ENCODE results near the gene PARVB.
"Not testable (repeated sequence)": the region's sequence is repeated elsewhere in the genome, so short reads cannot be mapped to it uniquely, and the experiment has no call there.

Gene PARVB

GRCh38 chr22:44055805-44056204, 31.7 kb downstream of the PARVB start:
- H2BK15ac ChIP-seq (ENCODE audit: low read length): no peak overlapping the region
- H4K8ac ChIP-seq (ENCODE audit: low read depth, low read length): no peak overlapping the region
- H3K23ac ChIP-seq (ENCODE audit: low read depth, low read length, poor library complexity): no peak overlapping the region
- WGBS, 2 donors (ENCODE audit: extremely low coverage in 2 of 2, insufficient read length in 2 of 2, insufficient replicate concordance in 1 of 2): no CpG with 5 or more reads among the region's 16 CpGs
- H3K9me3 ChIP-seq (replicated peaks in 1 of 2; ENCODE audit: control insufficient read depth in 2 of 2, insufficient read depth in 1 of 2, low read depth in 1 of 2, low read length in 2 of 2): no peaks in the 10 kb centered on the region
- peaks cover 2% of the 10 kb centered on the region for H3K79me1 ChIP-seq (ENCODE audit: low read depth, low read length)
- no peak overlapping the region for H3K14ac ChIP-seq (ENCODE audit: low read length)
- no peak overlapping the region for H3K9ac ChIP-seq (ENCODE audit: low read depth, low read length, poor library complexity)
- no peaks in the 10 kb centered on the region for H3K36me3 ChIP-seq (replicated peaks in 1 of 2; ENCODE audit: control insufficient read depth in 2 of 2, insufficient read depth in 2 of 2, low read length in 2 of 2)
- H3K4me3 ChIP-seq (ENCODE audit: low read length in 2 of 2): no peak overlapping the region
- H2BK120ac ChIP-seq (ENCODE audit: low read depth, low read length): no peak overlapping the region
- H3K4ac ChIP-seq (ENCODE audit: low read length): peak overlapping the region; percentile 5
- no peak overlapping the region for H2BK12ac ChIP-seq (ENCODE audit: low read length)
- no peak overlapping the region for H3K27ac ChIP-seq (replicated peaks; ENCODE audit: low read length)
- H3K18ac ChIP-seq (ENCODE audit: low read length): peak overlapping the region; percentile 54
- H3K27me3 ChIP-seq (ENCODE audit: control insufficient read depth in 3 of 3, insufficient read depth in 3 of 3, low read depth in 1 of 3, low read length in 3 of 3): peaks cover 0 to 10% (median 0%) of the 10 kb centered on the region in 3 experiments
- H2AK5ac ChIP-seq (ENCODE audit: low read depth, low read length): peak overlapping the region; percentile 64
- no peak overlapping the region for H4K91ac ChIP-seq (ENCODE audit: low read depth, low read length, poor library complexity)
- no peak overlapping the region for H2AFZ ChIP-seq (ENCODE audit: low read length)
- DNase-seq (ENCODE audit: low spot score): no peak
- peaks cover 0 to 6% of the 10 kb centered on the region in 2 donors for H3K4me1 ChIP-seq (ENCODE audit: control insufficient read depth in 2 of 2, insufficient read depth in 1 of 2, low read depth in 1 of 2, low read length in 2 of 2)
- H3K4me2 ChIP-seq (ENCODE audit: insufficient read depth, low read length, poor library complexity, severe bottlenecking): no peak overlapping the region
- no peak overlapping the region for H2BK5ac ChIP-seq (ENCODE audit: low read length)

DNA sequence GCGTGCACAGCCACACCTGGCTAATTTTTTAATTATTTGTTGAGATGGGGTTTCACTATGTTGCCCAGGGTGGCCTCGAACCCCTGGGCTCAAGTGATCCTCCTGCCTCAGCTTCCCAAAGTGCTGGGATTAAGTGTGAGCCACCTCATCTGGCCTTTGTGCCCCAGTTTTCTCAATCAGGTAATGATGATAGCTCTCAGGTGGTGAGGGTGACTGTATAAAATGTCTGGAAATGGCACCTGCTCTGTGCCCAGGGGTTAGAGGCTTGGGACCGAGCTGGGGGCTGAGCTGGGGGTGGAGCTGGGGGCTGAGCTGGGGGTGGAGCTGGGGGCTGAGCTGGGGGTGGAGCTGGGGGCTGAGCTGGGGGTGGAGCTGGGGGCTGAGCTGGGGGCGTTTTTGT, 32.5 kb downstream of the PARVB start:
- H3K14ac ChIP-seq (ENCODE audit: low read length); H3K36me3 ChIP-seq (replicated peaks in 1 of 2; ENCODE audit: control insufficient read depth in 2 of 2, insufficient read depth in 2 of 2, low read length in 2 of 2); DNase-seq (ENCODE audit: low spot score); H3K4me2 ChIP-seq (ENCODE audit: insufficient read depth, low read length, poor library complexity, severe bottlenecking); H3K4ac ChIP-seq (ENCODE audit: low read length); H2BK15ac ChIP-seq (ENCODE audit: low read length); H4K8ac ChIP-seq (ENCODE audit: low read depth, low read length); H3K79me1 ChIP-seq (ENCODE audit: low read depth, low read length); H4K91ac ChIP-seq (ENCODE audit: low read depth, low read length, poor library complexity); H3K4me3 ChIP-seq (ENCODE audit: low read length in 2 of 2); H3K27ac ChIP-seq (replicated peaks; ENCODE audit: low read length); H2BK12ac ChIP-seq (ENCODE audit: low read length); H2AK5ac ChIP-seq (ENCODE audit: low read depth, low read length); H3K9ac ChIP-seq (ENCODE audit: low read depth, low read length, poor library complexity); H2BK120ac ChIP-seq (ENCODE audit: low read depth, low read length); H3K9me3 ChIP-seq (replicated peaks in 1 of 2; ENCODE audit: control insufficient read depth in 2 of 2, insufficient read depth in 1 of 2, low read depth in 1 of 2, low read length in 2 of 2); H3K18ac ChIP-seq (ENCODE audit: low read length); H3K4me1 ChIP-seq (ENCODE audit: control insufficient read depth in 2 of 2, insufficient read depth in 1 of 2, low read depth in 1 of 2, low read length in 2 of 2); H3K23ac ChIP-seq (ENCODE audit: low read depth, low read length, poor library complexity); H2AFZ ChIP-seq (ENCODE audit: low read length); H3K27me3 ChIP-seq (ENCODE audit: control insufficient read depth in 3 of 3, insufficient read depth in 3 of 3, low read depth in 1 of 3, low read length in 3 of 3); H2BK5ac ChIP-seq (ENCODE audit: low read length): not testable (repeated sequence)
- no CpG with 5 or more reads among the region's 4 CpGs for WGBS, 2 donors (ENCODE audit: extremely low coverage in 2 of 2, insufficient read length in 2 of 2, insufficient replicate concordance in 1 of 2)

GRCh38 chr22:44057401-44057987, 33.4 kb downstream of the PARVB start:
- Histone ChIP-seq H2BK120ac (ENCODE audit: low read depth, low read length) (no peak overlapping the region), H3K4me1 (ENCODE audit: control insufficient read depth in 2 of 2, insufficient read depth in 1 of 2, low read depth in 1 of 2, low read length in 2 of 2) (peaks cover 0 to 5% of the 10 kb centered on the region in 2 donors), H3K9ac (ENCODE audit: low read depth, low read length, poor library complexity) (no peak overlapping the region), H3K9me3 (replicated peaks in 1 of 2; ENCODE audit: control insufficient read depth in 2 of 2, insufficient read depth in 1 of 2, low read depth in 1 of 2, low read length in 2 of 2) (no peaks in the 10 kb centered on the region), H3K27ac (replicated peaks; ENCODE audit: low read length) (no peak overlapping the region), H3K4me3 (ENCODE audit: low read length in 2 of 2) (no peak overlapping the region), H4K91ac (ENCODE audit: low read depth, low read length, poor library complexity) (no peak overlapping the region), H2BK15ac (ENCODE audit: low read length) (no peak overlapping the region), H2BK5ac (ENCODE audit: low read length) (no peak overlapping the region), H2BK12ac (ENCODE audit: low read length) (no peak overlapping the region), H3K4me2 (ENCODE audit: insufficient read depth, low read length, poor library complexity, severe bottlenecking) (no peak overlapping the region), H3K14ac (ENCODE audit: low read length) (no peak overlapping the region), H3K79me1 (ENCODE audit: low read depth, low read length) (peaks cover 2% of the 10 kb centered on the region), H3K27me3 (ENCODE audit: control insufficient read depth in 3 of 3, insufficient read depth in 3 of 3, low read depth in 1 of 3, low read length in 3 of 3) (peaks cover 0 to under 1% (median 0%) of the 10 kb centered on the region in 3 experiments), H3K23ac (ENCODE audit: low read depth, low read length, poor library complexity) (no peak overlapping the region), H3K18ac (ENCODE audit: low read length) (no peak overlapping the region), H4K8ac (ENCODE audit: low read depth, low read length) (no peak overlapping the region), H2AFZ (ENCODE audit: low read length) (no peak overlapping the region), H3K36me3 (replicated peaks in 1 of 2; ENCODE audit: control insufficient read depth in 2 of 2, insufficient read depth in 2 of 2, low read length in 2 of 2) (no peaks in the 10 kb centered on the region), H3K4ac (ENCODE audit: low read length) (no peak overlapping the region), H2AK5ac (ENCODE audit: low read depth, low read length) (no peak overlapping the region)
- DNase-seq (ENCODE audit: low spot score): no peak
- no CpG with 5 or more reads among the region's 11 CpGs for WGBS, 2 donors (ENCODE audit: extremely low coverage in 2 of 2, insufficient read length in 2 of 2, insufficient replicate concordance in 1 of 2)

DNA sequence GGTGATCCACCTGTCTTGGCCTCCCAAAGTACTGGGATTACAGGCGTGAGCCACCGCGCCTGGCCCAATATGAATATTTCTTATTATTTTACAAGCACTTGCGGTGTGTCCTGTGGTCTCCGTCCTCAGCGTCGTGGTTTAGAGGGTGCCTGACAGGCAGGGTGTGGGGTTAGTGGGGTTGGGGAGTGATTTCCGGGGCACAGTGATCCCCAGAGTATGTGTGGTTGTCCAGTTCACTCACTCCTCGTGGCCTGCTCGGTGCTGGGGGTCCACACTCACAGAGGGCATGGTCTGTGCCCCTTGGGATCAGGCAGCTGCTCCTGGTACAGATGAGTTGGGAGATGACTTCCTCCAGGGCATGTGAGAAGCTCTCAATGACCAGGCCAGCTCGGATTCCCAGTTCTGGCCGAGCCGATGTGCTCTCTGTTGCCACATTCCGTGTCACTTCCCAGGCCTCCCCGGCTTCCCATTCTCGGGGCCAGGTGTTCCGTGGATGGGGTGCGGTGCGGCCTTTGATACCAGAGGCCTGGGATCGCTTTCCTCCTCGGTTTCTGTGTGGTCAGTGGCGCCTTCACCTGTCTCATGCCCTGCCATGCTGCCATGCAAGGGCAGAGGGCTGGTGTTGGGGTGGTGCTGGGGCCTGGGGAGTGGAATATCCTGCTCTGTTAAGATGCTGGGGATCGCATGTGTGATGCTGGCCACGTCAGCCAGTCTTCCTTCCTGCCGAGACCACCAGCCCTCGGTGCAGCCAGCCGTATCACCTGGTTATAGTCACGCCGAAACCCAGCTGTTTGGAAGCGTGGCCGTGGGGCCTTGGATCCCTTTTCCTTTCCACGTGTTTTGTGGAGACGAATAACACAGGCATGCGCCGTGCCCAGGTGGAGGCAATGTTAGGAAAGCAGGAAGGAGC, 39.6 kb downstream of the PARVB start:
- Histone ChIP-seq H3K4me3 (ENCODE audit: low read length in 2 of 2) (no peak overlapping the region), H3K4me1 (ENCODE audit: control insufficient read depth in 2 of 2, insufficient read depth in 1 of 2, low read depth in 1 of 2, low read length in 2 of 2) (peaks cover 0 to 7% of the 10 kb centered on the region in 2 donors), H3K36me3 (replicated peaks in 1 of 2; ENCODE audit: control insufficient read depth in 2 of 2, insufficient read depth in 2 of 2, low read length in 2 of 2) (no peaks in the 10 kb centered on the region), H3K9me3 (replicated peaks in 1 of 2; ENCODE audit: control insufficient read depth in 2 of 2, insufficient read depth in 1 of 2, low read depth in 1 of 2, low read length in 2 of 2) (no peaks in the 10 kb centered on the region), H3K9ac (ENCODE audit: low read depth, low read length, poor library complexity) (no peak overlapping the region), H2BK5ac (ENCODE audit: low read length) (peak overlapping the region; percentile 49), H3K79me1 (ENCODE audit: low read depth, low read length) (no peaks in the 10 kb centered on the region), H2BK120ac (ENCODE audit: low read depth, low read length) (peak overlapping the region; percentile 24), H3K27ac (replicated peaks; ENCODE audit: low read length) (no peak overlapping the region), H2BK15ac (ENCODE audit: low read length) (peak overlapping the region; percentile 45), H3K18ac (ENCODE audit: low read length) (peak overlapping the region; percentile 38), H3K23ac (ENCODE audit: low read depth, low read length, poor library complexity) (peak overlapping the region; percentile 46), H3K27me3 (ENCODE audit: control insufficient read depth in 3 of 3, insufficient read depth in 3 of 3, low read depth in 1 of 3, low read length in 3 of 3) (peaks cover 0 to 2% (median 0%) of the 10 kb centered on the region in 3 experiments), H3K4ac (ENCODE audit: low read length) (peak overlapping the region; percentile 40), H3K4me2 (ENCODE audit: insufficient read depth, low read length, poor library complexity, severe bottlenecking) (no peak overlapping the region), H2AK5ac (ENCODE audit: low read depth, low read length) (peak overlapping the region; percentile 88), H4K8ac (ENCODE audit: low read depth, low read length) (peak overlapping the region; percentile 24), H3K14ac (ENCODE audit: low read length) (peak overlapping the region; percentile 5), H2AFZ (ENCODE audit: low read length) (no peak overlapping the region), H2BK12ac (ENCODE audit: low read length) (no peak overlapping the region), H4K91ac (ENCODE audit: low read depth, low read length, poor library complexity) (no peak overlapping the region)
- DNase-seq (ENCODE audit: low spot score): no peak
- no CpG with 5 or more reads among the region's 35 CpGs for WGBS, 2 donors (ENCODE audit: extremely low coverage in 2 of 2, insufficient read length in 2 of 2, insufficient replicate concordance in 1 of 2)

All from neuronal stem cell (in vitro differentiated cells).